ENCODE data around the gene GLIS1. TPM values are rescaled to one million over a fixed set of nuclear protein-coding genes. Genes with fewer than 3 reads are reported as not detected.
A peak's percentile ranks its signal among the peaks of the same experiment; 100 is the strongest.

The GLIS1 gene
- total RNA-seq, 4 donors from 2014 or later: 0.59 to 3.9 (median 0.75) TPM

DNA sequence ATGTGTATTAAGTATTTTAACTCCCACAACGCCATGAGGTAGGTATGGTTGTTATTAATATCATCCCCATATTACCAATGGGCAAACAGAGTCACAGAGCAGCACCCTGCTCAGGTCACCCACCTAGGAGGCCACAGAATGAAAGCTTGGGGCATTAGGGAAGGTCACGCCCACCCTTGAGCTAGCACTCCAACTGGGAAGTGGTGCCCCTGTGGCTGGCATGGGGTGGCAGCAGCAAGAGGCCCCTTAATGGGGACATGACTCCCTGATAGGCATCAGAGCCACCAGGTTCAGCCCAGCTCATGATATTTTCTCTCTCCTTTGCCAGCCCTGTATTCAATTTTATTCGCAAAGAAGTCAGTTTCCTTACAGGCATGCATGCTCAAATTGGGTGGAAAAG is 189.2 kb downstream of the GLIS1 start:
- TF ChIP-seq, protein P1, sequence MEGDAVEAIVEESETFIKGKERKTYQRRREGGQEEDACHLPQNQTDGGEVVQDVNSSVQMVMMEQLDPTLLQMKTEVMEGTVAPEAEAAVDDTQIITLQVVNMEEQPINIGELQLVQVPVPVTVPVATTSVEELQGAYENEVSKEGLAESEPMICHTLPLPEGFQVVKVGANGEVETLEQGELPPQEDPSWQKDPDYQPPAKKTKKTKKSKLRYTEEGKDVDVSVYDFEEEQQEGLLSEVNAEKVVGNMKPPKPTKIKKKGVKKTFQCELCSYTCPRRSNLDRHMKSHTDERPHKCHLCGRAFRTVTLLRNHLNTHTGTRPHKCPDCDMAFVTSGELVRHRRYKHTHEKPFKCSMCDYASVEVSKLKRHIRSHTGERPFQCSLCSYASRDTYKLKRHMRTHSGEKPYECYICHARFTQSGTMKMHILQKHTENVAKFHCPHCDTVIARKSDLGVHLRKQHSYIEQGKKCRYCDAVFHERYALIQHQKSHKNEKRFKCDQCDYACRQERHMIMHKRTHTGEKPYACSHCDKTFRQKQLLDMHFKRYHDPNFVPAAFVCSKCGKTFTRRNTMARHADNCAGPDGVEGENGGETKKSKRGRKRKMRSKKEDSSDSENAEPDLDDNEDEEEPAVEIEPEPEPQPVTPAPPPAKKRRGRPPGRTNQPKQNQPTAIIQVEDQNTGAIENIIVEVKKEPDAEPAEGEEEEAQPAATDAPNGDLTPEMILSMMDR (IDR thresholded peaks at IDR 0.05): no peak
- TF ChIP-seq POLR2A (IDR thresholded peaks at IDR 0.05) (no peak), EP300 (IDR thresholded peaks at IDR 0.05) (no peak)
- Histone ChIP-seq H3K27ac (no peak overlapping the region), H3K27me3 (no peaks in the 10 kb centered on the region), H3K4me3 (no peak overlapping the region), H3K9me3 (no peaks in the 10 kb centered on the region), H3K4me1 (peaks cover 0 to 5% (median 2%) of the 10 kb centered on the region in 4 donors), H3K36me3 (no peaks in the 10 kb centered on the region)
- no peak for DNase-seq (ENCODE audit: low spot score in 2 of 2)
- WGBS, 2 donors: 87 to 95% methylated on average over 3 of the region's 3 CpGs

DNA sequence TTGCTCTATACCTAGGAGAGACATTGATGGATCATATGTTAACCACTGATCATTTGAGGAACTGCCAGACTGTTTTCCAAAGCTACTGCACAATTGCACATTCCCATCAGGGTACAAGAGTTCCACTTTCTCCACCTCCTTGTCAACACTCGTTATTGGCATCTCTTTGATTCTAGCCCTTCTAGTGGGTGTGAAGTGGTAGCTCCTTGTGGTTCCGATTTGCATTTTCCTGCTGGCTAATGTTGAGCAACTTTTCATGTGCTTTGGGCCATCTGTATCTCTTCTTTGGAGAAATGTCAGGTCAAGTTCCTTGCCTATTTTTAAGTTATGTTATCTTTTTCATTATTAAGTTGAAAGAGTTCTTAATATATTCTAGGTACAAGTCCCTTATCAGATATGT is 189.7 kb downstream of the GLIS1 start:
- H3K4me3 ChIP-seq: no peak overlapping the region
- no peak for DNase-seq (ENCODE audit: low spot score in 2 of 2)
- 79 to 81% methylated on average over 2 of the region's 2 CpGs for WGBS, 2 donors
- no peaks in the 10 kb centered on the region for H3K9me3 ChIP-seq
- TF ChIP-seq EP300 (IDR thresholded peaks at IDR 0.05): no peak
- TF ChIP-seq POLR2A (IDR thresholded peaks at IDR 0.05): no peak
- TF ChIP-seq, protein P1 (IDR thresholded peaks at IDR 0.05): no peak
- H3K36me3 ChIP-seq: no peaks in the 10 kb centered on the region
- H3K4me1 ChIP-seq: peaks cover 0 to 5% (median 2%) of the 10 kb centered on the region in 4 donors
- H3K27me3 ChIP-seq: no peaks in the 10 kb centered on the region
- H3K27ac ChIP-seq: no peak overlapping the region

DNA sequence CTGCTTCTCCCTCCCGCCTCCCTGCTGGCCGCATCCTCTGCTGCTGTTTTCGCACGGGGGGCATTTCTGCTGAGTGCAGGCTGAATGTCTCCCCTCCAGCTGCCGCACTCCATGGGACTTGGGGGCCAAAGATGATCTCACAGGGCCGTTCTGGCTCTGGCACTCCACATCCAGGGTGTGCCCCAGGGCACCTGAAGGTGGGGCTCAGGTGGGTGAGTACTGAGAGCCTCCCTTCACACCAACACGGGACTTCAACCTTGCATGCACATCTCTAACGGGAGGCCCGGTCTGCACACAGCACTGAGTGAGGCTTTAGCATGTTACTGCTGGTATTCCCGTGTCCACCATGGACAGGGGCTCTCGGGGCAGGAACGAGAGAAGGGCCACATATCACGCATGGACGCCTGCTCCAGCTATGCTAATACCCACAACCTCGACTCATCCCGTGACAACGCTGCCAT is 190.9 kb downstream of the GLIS1 start:
- no peak overlapping the region for H3K27ac ChIP-seq
- 88 to 89% methylated on average over 17 of the region's 17 CpGs for WGBS, 2 donors
- TF ChIP-seq POLR2A (IDR thresholded peaks at IDR 0.05) (no peak), EP300 (IDR thresholded peaks at IDR 0.05) (no peak)
- TF ChIP-seq, protein P1 (IDR thresholded peaks at IDR 0.05): no peak
- no peak overlapping the region for H3K4me3 ChIP-seq
- peaks cover 0 to 5% (median 2%) of the 10 kb centered on the region in 4 donors for H3K4me1 ChIP-seq
- H3K27me3 ChIP-seq: no peaks in the 10 kb centered on the region
- H3K9me3 ChIP-seq: no peaks in the 10 kb centered on the region
- no peaks in the 10 kb centered on the region for H3K36me3 ChIP-seq
- DNase-seq (ENCODE audit: low spot score in 2 of 2): peak in 1 of 2 donors; percentile 4

DNA sequence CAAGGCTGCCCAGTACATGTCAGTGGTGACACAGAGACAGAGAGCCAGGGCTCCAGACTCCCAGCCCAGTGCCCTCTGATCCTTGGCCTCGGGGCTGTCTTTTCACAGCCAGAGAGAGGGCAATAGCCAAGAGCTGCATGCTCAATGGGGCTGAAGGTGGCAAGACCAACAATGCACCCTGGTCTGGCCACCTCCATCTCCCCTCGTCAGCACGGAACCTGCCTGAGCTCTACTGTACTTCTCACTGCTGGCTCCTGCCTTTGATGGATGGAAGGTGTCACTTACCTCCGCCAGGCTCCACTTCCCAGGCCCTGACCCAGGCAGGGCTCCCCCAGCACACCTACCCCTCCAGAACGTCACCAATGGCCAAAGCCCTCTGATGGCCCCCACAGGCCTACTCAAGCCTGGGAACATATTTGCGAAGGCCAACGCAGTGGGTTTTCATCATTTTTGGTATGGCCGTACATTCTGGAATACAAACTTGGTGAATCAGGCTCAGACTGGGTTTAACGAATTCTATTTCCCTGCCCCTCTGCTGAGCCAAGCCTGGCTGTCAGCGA is 191.7 kb downstream of the GLIS1 start:
- no peak for DNase-seq (ENCODE audit: low spot score in 2 of 2)
- Histone ChIP-seq H3K27ac (no peak overlapping the region), H3K4me1 (peaks cover 0 to 5% (median 2%) of the 10 kb centered on the region in 4 donors), H3K9me3 (no peaks in the 10 kb centered on the region), H3K27me3 (no peaks in the 10 kb centered on the region), H3K36me3 (no peaks in the 10 kb centered on the region), H3K4me3 (no peak overlapping the region)
- TF ChIP-seq POLR2A (IDR thresholded peaks at IDR 0.05) (no peak), EP300 (IDR thresholded peaks at IDR 0.05) (no peak)
- TF ChIP-seq, protein P1 (IDR thresholded peaks at IDR 0.05): no peak
- WGBS, 2 donors: 79 to 81% methylated on average over 10 of the region's 10 CpGs

- Histone ChIP-seq H3K36me3 (no peaks in the 10 kb centered on the region), H3K9me3 (no peaks in the 10 kb centered on the region), H3K27ac (no peak overlapping the region), H3K4me1 (peaks cover 0 to 5% (median 2%) of the 10 kb centered on the region in 4 donors), H3K4me3 (no peak overlapping the region), H3K27me3 (no peaks in the 10 kb centered on the region)
- WGBS, 2 donors: 77 to 85% methylated on average over 13 of the region's 13 CpGs
- no peak for DNase-seq (ENCODE audit: low spot score in 2 of 2)
- no peak for TF ChIP-seq EP300 (IDR thresholded peaks at IDR 0.05)
- no peak for TF ChIP-seq POLR2A (IDR thresholded peaks at IDR 0.05)
- TF ChIP-seq, protein P1 (IDR thresholded peaks at IDR 0.05): no peak
These were observed 192.4 kb downstream of the GLIS1 start for GRCh38 chr1:53546409-53547155.
